ENCODE data around the gene SOCS1.

SOCS1 gene

DNA sequence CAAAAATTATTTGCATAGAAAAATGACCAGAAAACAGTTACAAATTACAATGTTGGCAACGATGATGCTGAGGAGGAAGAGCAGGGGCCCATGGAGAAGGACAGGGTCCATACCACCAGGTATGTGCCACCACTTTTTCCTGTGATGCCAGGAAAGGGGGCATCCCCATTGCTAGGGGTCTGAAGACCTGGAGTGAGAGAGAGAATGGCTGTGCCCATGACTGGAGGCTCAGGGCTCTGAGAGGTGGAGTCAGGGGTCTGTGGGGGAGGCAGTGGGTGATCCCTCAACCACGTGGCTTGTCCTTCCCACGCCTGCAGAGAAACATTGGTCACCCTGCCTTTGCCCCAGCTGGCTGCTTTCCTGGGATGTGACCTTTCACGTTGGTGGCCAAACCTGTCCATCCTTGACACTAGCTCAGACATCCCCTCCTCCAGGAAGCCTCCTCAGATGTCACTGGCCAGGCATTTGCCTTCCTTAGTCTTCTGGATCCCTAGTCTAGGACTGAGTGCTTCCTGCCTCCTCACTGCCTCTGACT, 51.4 kb downstream of the SOCS1 start:
- DNase-seq (ENCODE audit: low read depth, low spot score): no peak
